HCT116 (cell line): Measurements from ENCODE around the gene TBX5.

Experiments
- CTCF ChIP-seq, 3 experiments: fragments of 200-600 bp in 1 of 3; sonication (generic) in 1 of 3; IDR thresholded peaks in 2 of 3; conservative IDR thresholded peaks in 1 of 3; 2 replicates each; pipeline ENCODE4 v1.5.1; 2012 to 2017; ENCODE audit warnings: low read depth in 2 of 3, low read length in 2 of 3, antibody characterized with exemption in 1 of 3, borderline replicate concordance in 1 of 3, control low read depth in 1 of 3, mild to moderate bottlenecking in 1 of 3, mixed read lengths in 1 of 3, mixed run types in 1 of 3, moderate library complexity in 1 of 3; ENCODE audit not compliant: insufficient read depth in 1 of 3
- EZH2 ChIP-seq: fragments of 200-600 bp; sonication (generic); IDR thresholded peaks from 2 replicates; pipeline ENCODE4 v1.6.1; 2017; ENCODE audit warnings: antibody characterized with exemption, mixed run types
- POLR2AphosphoS5 ChIP-seq: IDR thresholded peaks from 2 replicates; pipeline ENCODE4 v1.6.1; 2011; ENCODE audit warnings: mild to moderate bottlenecking, low read depth, low read length, moderate library complexity
- RAD21 ChIP-seq: IDR thresholded peaks from 2 replicates; pipeline ENCODE4 v1.6.1; 2012; ENCODE audit warnings: low read depth, mild to moderate bottlenecking
- ZBTB33 ChIP-seq: IDR thresholded peaks from 2 replicates; pipeline ENCODE4 v1.6.1; 2011; ENCODE audit warnings: mild to moderate bottlenecking, low read length, moderate library complexity; ENCODE audit not compliant: insufficient replicate concordance; ENCODE audit errors: extremely low read depth

GRCh38 chr12:114397978-114398881, 7.7 kb downstream of the TBX5 start:
- TF ChIP-seq CTCF (IDR thresholded peaks at IDR 0.05 in 2 of 3, conservative IDR thresholded peaks at IDR 0.05 in 1 of 3; ENCODE audit: borderline replicate concordance in 1 of 3, insufficient read depth in 1 of 3, low read depth in 2 of 3, low read length in 2 of 3) (no peak), ZBTB33 (no peak), RAD21 (no peak), POLR2AphosphoS5 (no peak), EZH2 (no peak)
